Dermis blood vessel endothelial cell (primary cell): Measurements from ENCODE around the gene OLR1. TPM values are rescaled to one million over a fixed set of nuclear protein-coding genes. Genes with fewer than 3 reads are reported as not detected.
"Not testable (repeated sequence)": the region's sequence is repeated elsewhere in the genome, so short reads cannot be mapped to it uniquely, and the experiment has no call there.

Experiments used
- DNase-seq: peaks from one replicate; pipeline ENCODE4 v3.0.0; 2010
- total RNA-seq: library from RNA; depleted of rRNA; stranded (reverse); fragments of >200 nt; gene quantifications from 2 replicates; pipeline ENCODE4 v1.2.3, GENCODE V29; 2014

Gene OLR1
- total RNA-seq: not detected in 2 replicates

- DNase-seq: no peak
Observed at GRCh38 chr12:10171973-10172728, at the start of gene OLR1. TSS of gene OLR1 (minus strand) at chr12:10172132. CDS start at chr12:10172077, 55 bp downstream.

GRCh38 chr12:10220398-10221077, 48.6 kb upstream of the OLR1 start:
- DNase-seq: peak; percentile 91

DNA sequence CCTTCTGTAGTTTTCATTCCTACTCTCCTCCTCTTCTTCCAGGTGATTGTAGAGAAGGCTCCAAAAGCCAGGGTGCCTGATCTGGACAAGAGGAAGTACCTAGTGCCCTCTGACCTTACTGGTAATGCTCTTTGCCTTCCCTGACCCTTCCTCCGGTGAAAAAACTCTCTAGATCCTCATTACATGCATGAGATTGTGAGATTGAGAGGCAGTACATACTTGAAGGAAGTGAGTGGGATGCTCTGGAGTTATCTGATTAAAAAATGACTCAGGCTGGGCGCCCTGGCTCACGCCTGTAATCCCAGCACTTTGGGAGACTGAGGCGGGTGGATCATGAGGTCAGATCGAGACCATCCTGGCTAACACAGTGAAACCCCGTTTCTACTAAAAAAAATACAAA, 46.1 kb upstream of the OLR1 start:
- no peak for DNase-seq

GRCh38 chr12:10215946-10216345, 44.0 kb upstream of the OLR1 start:
- DNase-seq: not testable (repeated sequence)

DNA sequence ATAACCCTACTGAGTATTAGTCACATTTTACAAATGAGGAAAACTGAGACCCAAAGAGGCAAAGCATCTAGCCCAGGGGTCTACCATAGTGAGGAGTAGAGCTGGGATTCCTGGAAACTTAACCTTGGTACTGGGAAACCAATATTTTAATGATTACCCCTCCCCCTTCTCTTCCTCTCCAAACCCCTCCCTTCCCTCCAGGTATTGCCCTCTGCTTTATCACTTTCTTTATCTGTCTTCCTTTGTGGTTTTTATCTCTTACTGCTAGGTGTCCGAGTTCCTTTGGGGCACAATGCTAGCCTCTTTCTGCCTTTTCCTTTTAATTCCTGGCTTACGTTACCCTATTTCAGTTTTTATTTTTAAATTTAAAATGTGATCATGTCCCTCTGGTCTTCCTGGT, 43.5 kb upstream of the OLR1 start:
- DNase-seq: no peak

DNA sequence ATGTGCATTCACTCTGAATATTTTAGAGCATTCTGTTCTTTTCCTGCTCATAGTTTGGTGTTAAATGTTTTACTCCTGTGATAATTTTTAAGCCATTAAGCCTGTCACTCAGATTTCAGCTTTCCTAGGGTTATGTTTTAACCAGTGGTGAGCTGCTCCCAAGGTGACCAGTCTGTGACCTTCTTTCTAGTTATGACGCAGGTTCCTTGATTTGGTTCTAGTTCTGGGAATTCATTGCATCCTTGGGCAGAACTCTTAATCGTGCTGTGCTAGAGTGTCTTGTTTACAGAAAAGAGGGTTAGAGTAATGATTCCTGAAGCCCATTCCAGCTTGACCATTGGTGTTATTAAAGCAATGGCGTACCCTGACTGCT, 42.9 kb upstream of the OLR1 start:
- peak; percentile 24 for DNase-seq

DNA sequence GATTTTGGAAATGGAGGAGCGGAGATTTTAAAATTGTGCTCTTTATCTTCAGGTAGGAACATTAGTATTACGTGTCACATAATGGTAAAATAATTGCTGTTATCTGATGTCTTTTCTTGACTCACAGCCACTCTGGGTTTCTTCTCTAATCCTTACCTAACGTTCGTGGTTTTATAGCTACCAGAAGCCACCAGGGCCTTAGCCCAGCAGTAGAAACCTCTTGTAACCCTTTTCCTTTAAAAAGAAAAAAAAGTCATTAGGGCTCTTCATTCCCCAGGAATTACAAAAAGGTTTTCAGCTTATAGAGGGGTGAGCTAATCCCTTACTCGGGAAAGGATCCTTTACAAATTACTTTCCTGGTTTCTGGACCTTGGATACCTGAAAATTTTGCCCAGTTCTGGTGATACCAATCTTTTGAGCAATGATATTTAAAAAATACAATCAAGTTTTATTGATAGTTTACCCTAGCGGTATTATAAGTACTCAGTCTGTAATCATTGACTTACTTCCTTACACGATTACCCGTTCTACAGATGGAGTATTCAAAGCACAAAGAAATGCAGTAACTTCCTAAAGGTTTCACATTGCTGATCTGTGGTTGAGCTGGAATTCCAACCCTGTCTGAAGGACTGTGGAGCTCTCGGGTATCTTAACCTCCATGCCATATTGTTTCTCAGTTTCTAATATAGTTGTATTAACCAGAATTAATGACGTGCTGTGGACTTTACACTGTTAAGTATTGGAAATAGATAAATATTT, 42.4 kb upstream of the OLR1 start:
- DNase-seq: peak; percentile 63

DNA sequence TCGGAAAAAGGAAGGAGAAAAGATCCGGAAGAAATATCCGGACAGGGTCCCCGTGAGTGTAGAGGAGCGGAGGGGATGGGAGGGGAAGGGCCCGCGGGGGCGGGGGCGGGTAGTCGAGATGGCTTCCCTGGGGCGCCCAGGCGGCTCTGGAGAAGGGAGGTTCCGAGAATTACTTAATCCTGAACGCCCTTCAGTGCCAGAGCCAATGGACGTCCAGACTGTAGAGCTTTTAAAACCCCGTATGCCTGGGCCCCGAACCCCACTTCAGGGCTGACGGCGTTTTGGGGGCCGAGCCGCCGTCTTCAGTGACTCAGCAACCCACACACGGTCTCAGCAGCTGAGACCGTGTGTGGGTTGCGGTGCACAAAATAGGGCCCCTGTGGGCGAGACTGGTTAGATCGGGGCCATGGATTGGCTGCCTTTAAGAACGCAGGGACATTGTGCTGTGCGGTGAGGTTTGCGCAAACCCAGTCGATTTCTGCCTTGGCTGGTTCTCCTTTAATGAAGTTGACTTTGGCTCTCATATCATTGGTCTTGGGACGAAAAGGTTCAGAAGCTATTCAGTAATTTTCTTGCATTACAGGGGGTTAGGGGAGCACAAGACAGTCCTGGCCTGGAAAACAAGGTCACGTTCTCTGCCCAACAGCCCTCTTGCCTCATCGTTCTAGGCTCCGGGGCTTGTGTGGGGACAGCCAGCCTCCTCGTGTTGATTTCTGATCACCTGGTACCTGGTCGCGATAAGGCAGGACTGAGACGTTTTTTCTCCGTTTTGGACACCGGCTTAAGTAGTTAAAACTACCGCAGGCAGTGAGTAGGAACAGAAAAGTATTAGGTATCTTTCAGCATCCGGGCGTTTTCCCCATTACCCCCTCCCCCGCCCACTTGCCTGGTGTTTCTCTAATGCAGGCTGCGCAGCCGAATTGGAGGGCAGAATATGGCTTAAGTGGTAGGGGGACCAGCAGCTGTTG, 41.5 kb upstream of the OLR1 start:
- peak; percentile 75 for DNase-seq

- peak; percentile 88 for DNase-seq
Observed at GRCh38 chr12:10212739-10213131, 40.8 kb upstream of the OLR1 start, which contains the start of gene GABARAPL1. TSS of gene GABARAPL1 (plus strand) at chr12:10212877. CDS start at chr12:10213130, 253 bp downstream.

DNA sequence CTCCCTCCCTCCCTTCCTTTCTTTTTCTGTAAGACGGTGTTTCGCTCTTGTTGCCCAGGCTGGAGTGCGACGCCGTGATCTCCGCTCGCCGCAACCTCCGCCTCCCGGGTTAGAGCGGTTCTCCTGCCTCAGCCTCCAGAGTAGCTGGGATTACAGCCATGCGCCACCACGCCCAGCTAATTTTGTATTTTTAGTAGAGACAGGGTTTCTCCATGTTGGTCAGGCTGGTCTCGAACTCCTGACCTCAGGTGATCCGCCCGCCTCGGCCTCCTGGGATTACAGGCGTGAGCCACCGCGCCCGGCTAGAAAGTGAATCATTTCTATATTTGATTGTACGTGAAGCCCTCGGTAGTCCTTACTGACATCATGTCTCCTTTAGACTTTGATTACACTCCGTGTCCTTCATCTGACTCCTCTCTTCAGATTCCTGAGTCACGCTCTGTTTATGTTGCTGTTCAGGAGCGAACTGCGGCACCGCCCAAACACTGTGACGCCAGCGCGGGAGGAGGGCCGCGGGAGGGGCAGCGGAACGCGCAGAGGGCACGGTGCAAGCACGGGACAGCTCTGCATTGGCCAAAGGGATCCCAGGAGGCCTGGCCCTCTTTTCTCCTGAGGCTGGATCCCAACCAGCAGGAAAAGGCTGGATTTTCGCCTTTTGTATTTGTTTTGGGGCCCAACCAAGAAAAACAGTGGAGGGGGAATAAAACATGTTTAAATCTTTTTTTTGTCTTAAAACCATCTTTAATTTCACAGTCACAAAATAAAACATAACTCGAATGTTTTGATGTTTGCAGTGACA, 40.2 kb upstream of the OLR1 start:
- peak; percentile 99 for DNase-seq

DNA sequence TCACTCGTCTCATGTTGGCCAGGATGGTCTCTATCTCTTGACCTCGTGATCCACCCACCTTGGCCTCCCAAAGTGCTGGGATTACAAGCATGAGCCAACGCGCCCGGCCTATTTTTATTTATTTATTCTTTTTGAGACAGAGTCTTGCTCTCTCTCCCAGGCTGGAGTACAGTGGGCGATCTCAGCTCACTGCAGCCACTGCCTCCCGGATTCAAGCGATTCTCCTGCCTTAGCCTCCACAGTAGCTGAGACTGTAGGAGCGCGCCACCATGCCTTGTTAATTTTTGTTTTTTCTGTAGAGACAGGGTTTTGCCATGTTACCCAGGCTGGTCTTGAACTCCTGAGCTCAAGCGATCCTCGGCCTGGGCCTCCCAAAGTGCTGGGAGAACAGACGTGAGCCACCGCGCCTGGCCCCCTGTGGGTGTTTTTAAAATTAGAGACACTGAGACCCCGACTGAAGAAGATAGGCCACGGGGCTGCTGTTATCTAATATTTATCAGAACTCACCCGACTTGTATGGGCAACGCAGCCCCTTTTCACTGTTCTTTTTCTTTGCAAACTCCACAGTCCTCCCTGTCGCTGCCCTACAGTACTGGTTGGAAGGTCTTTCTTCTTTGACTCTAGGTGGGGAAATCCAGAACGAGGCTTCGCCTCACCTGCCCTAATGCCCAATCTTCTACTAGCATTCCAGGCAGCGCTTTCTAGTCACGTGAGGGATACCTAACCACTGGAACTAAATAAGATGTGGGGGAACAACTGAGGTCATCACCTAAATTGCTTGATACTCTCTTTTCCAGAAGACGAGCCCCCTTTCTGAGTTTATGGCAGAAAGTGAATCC, 39.4 kb upstream of the OLR1 start:
- DNase-seq: no peak

- no peak for DNase-seq
Observed at GRCh38 chr12:10210225-10210624, 38.3 kb upstream of the OLR1 start.

DNA sequence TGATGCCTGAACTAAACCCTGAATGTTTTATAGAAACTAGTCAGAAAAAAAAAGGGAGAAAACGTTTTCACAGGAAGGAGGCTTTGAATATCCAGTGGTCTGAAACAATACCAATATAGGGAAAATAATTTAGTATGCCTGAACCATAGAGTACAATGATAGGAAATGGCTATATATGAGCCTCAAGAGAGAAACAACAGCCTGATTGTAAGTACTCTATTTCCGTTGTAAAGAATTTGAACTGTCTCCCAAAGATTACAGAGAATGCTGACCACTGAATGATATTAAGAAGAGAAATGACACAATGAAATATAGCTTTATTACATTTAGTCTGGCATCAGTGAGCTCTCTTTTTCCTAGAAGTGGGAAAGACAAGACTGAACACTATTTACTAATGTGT, 35.2 kb upstream of the OLR1 start:
- peak; percentile 64 for DNase-seq

- DNase-seq: no peak
Observed at GRCh38 chr12:10205220-10205807, 33.4 kb upstream of the OLR1 start.

- not testable (repeated sequence) for DNase-seq
Observed at GRCh38 chr12:10204495-10204894, 32.6 kb upstream of the OLR1 start.

GRCh38 chr12:10197879-10198278, 25.9 kb upstream of the OLR1 start:
- DNase-seq: no peak

- no peak for DNase-seq
Observed at GRCh38 chr12:10196210-10196609, 24.3 kb upstream of the OLR1 start.

DNA sequence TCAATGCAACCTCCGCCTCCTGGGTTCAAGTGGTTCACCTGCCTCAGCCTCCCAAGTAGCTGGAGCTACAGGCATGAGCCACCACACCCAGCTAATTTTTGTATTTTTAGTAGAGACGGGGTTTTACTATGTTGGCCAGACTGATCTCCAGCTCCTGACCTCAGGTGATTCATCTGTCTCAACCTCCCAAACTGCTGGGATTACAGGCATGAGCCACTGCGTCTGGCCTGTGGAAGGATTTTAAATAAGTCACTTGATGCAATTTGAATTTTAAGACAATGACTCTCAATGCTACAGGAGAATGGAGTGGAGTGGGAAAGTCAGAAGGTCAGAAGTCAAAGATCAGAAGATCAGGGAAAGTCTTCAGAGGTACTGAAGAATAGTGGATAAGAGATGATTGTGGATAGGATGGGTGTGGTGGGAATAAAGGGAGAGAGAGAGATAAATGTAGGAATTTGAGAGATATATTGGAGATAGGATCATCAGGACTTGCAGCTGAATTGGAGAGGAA, 22.3 kb upstream of the OLR1 start:
- no peak for DNase-seq

GRCh38 chr12:10191865-10192264, 19.9 kb upstream of the OLR1 start:
- peak; percentile 31 for DNase-seq
